Endothelial cell of umbilical vein (primary cell): ENCODE measurements around the gene VPS41. TPM values are rescaled to one million over a fixed set of nuclear protein-coding genes. Genes with fewer than 3 reads are reported as not detected.

Source experiments
- BruUV-seq: library from RNA; stranded (reverse); fragments of 400-500 nt; replicated peaks from 2 replicates; lab custom pipeline; 2021; lab: Mats Ljungman, UMichigan
- CTCF ChIA-PET: fragments of 300-600, 350-600 bp; sonication (Branson Sonifier 250); formaldehyde crosslinking; loops from one replicate; lab custom pipeline; 2021; ENCODE audit warnings: antibody characterized with exemption, inconsistent platforms; lab: Charles Lee
- POLR2A ChIA-PET: fragments of 300-600, 350-600 bp; sonication (Branson Sonifier 250); formaldehyde crosslinking; loops from one replicate; lab custom pipeline; 2021; ENCODE audit warnings: antibody characterized with exemption, inconsistent platforms; lab: Charles Lee
- DNase-seq: peaks from one replicate; pipeline ENCODE4 v3.0.0-alpha.2; 2011; ENCODE audit warnings: low read depth, low spot score
- FAIRE-seq: peaks from 2 replicates; lab custom pipeline; 2011; peaks lifted over from hg19 to GRCh38; lab: Jason Lieb, UNC
- H2AFZ ChIP-seq: 2 replicates; pipeline ENCODE4 v1.6.0; 2012; ENCODE audit warnings: low read depth, low read length, control low read depth, inconsistent platforms
- H3K27ac ChIP-seq: 2 replicates; pipeline ENCODE4 v1.5.1; 2011; ENCODE audit warnings: low read depth, mild to moderate bottlenecking, control low read depth, low read length, moderate library complexity; ENCODE audit not compliant: insufficient read depth
- H3K27me3 ChIP-seq, 2 experiments: 2 replicates each; pipeline versions ENCODE4 v1.6.0 to v1.6.1; 2011; ENCODE audit warnings: low read length in 2 of 2, mixed read lengths in 1 of 2; ENCODE audit not compliant: control insufficient read depth in 2 of 2, insufficient read depth in 2 of 2
- H3K36me3 ChIP-seq, 2 experiments: 2 replicates in 1 of 2; 3 replicates in 1 of 2; pipeline ENCODE4 v1.5.1; 2011; ENCODE audit warnings: low read length in 2 of 2, mild to moderate bottlenecking in 1 of 2, moderate library complexity in 1 of 2; ENCODE audit not compliant: control insufficient read depth in 2 of 2, insufficient read depth in 2 of 2; ENCODE audit errors: extremely low read depth in 1 of 2
- H3K4me1 ChIP-seq: 3 replicates; pipeline ENCODE4 v1.5.1; 2011; ENCODE audit warnings: mild to moderate bottlenecking, low read length; ENCODE audit not compliant: control insufficient read depth, insufficient read depth; ENCODE audit errors: extremely low read depth
- H3K4me2 ChIP-seq: 2 replicates; pipeline ENCODE4 v1.6.1; 2011; ENCODE audit warnings: low read length, control low read depth, mixed read lengths; ENCODE audit not compliant: insufficient read depth
- H3K4me3 ChIP-seq, 3 experiments: fragments of 200-600 bp in 1 of 3; sonication (generic), shearing (Covaris generic) in 1 of 3; replicated peaks in 1 of 3; 2 replicates each; pipeline ENCODE4 v1.5.1; 2011 to 2016; ENCODE audit warnings: control low read depth in 3 of 3, low read length in 3 of 3, mild to moderate bottlenecking in 2 of 3, inconsistent platforms in 1 of 3, low read depth in 1 of 3, moderate library complexity in 1 of 3; ENCODE audit not compliant: insufficient read depth in 1 of 3
- H3K79me2 ChIP-seq: 2 replicates; pipeline ENCODE4 v1.6.0; 2012; ENCODE audit warnings: low read length, inconsistent platforms; ENCODE audit not compliant: control insufficient read depth, insufficient read depth
- H3K9ac ChIP-seq: replicated peaks from 2 replicates; pipeline ENCODE3; 2011; ENCODE audit warnings: low read length, control low read depth; ENCODE audit not compliant: insufficient read depth; ENCODE audit errors: extremely low read depth
- H3K9me1 ChIP-seq: replicated peaks from 3 replicates; pipeline ENCODE4 v1.6.0; 2011; ENCODE audit warnings: mild to moderate bottlenecking, low read length; ENCODE audit not compliant: control insufficient read depth, insufficient read depth; ENCODE audit errors: extremely low read depth
- H3K9me3 ChIP-seq: replicated peaks from 2 replicates; pipeline ENCODE4 v1.5.1; 2012; ENCODE audit warnings: low read length, inconsistent platforms; ENCODE audit not compliant: control insufficient read depth, insufficient read depth
- H4K20me1 ChIP-seq: replicated peaks from 2 replicates; pipeline ENCODE3; 2011; ENCODE audit warnings: mild to moderate bottlenecking, low read length; ENCODE audit not compliant: control insufficient read depth, insufficient read depth; ENCODE audit errors: extremely low read depth
- EZH2 ChIP-seq: IDR thresholded peaks from 2 replicates; pipeline ENCODE4 v1.6.1; 2012; ENCODE audit warnings: borderline replicate concordance, low read depth, mild to moderate bottlenecking, moderate library complexity, low read length, inconsistent platforms; ENCODE audit not compliant: severe bottlenecking
- FOS ChIP-seq: IDR thresholded peaks from 2 replicates; pipeline ENCODE4 v1.6.1; 2011; ENCODE audit warnings: mild to moderate bottlenecking, low read length, moderate library complexity, borderline replicate concordance; ENCODE audit not compliant: insufficient read depth
- GATA2 ChIP-seq: IDR thresholded peaks from 2 replicates; pipeline ENCODE4 v1.7.0; 2011; ENCODE audit warnings: low read depth, mild to moderate bottlenecking, moderate library complexity, mixed read lengths, low read length; ENCODE audit not compliant: insufficient read length, insufficient read depth
- JUN ChIP-seq: IDR thresholded peaks from 2 replicates; pipeline ENCODE4 v1.6.1; 2011; ENCODE audit warnings: borderline replicate concordance, low read depth; ENCODE audit not compliant: insufficient read length, insufficient read depth
- MYC ChIP-seq: IDR thresholded peaks from one replicate; pipeline ENCODE4 v1.6.1; 2011; ENCODE audit warnings: mild to moderate bottlenecking, low read depth, low read length
- POLR2A ChIP-seq: IDR thresholded peaks from 2 replicates; pipeline ENCODE4 v1.6.1; 2012; ENCODE audit warnings: low read depth, mild to moderate bottlenecking, control low read depth, low read length
- dilution Hi-C: fragments of 300-500 bp; cut with MboI; formaldehyde crosslinking; loops from one replicate; pipeline ENCODE4 v1.15.0; 2019; ENCODE audit warnings: low sequenced_read_pairs; ENCODE audit not compliant: extremely low pct_ligation_motif_present
- intact Hi-C: fragments of 100-400 bp; cut with micrococcal nuclease; formaldehyde crosslinking; loops from one replicate; pipeline ENCODE4 v1.10.0; 2022
- polyA plus RNA-seq, 4 experiments: library from polyadenylated mRNA; depleted of rRNA in 3 of 4; stranded (reverse) in 3 of 4; unstranded in 1 of 4; fragments of >200 nt; gene quantifications; 2 replicates each; pipeline versions ENCODE4 v1.2.1 to v1.2.3, GENCODE V29; 2011 to 2012; ENCODE audit warnings: missing spikeins in 1 of 4
- total RNA-seq: library from RNA; stranded (reverse); gene quantifications from 2 replicates; pipeline ENCODE4 v1.2.3, GENCODE V29; 2021
- TF ChIP-seq, protein P1 (sequence below): IDR thresholded peaks from 2 replicates; pipeline ENCODE4 v1.6.1; 2011; ENCODE audit not compliant: insufficient read depth, insufficient read length
- TF ChIP-seq, protein P2 (sequence below), 2 donors: IDR thresholded peaks; 1 replicate in 1 of 2; 2 replicates in 1 of 2; pipeline ENCODE4 v1.5.1; 2011; ENCODE audit warnings: low read length in 2 of 2, mild to moderate bottlenecking in 2 of 2, moderate library complexity in 2 of 2, control low read depth in 1 of 2, inconsistent platforms in 1 of 2, low read depth in 1 of 2; ENCODE audit not compliant: insufficient read depth in 1 of 2; ENCODE audit errors: extremely low read depth in 1 of 2

VPS41 gene
- total and polyA plus RNA-seq, 2 donors (not counting 3 experiments of a cell fraction or from before 2014, with no cell fraction given), result 14.3 to 79.8 TPM

DNA sequence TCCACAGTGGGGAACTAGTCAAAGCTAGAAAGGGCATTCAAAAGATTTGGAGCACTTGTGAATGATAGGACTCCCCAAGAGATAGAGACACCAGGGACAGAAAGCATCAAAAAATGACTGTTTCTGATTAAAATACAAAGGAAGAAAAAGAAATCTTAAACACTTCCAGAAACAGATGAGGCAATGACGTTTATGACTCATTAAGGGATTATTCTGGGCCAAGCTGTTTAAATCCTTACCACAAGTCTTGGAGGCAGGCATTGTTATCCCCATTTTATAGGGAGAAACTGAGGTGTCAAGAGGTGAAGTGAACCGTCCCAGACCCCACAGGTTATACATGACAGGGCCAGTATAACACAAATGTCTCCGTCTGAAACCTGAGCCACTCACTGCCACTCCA, 209.5 kb downstream of the VPS41 start:
- no peaks in the 10 kb centered on the region for H3K36me3 ChIP-seq
- H3K9me3 ChIP-seq, result no peaks in the 10 kb centered on the region
- BruUV-seq, result no TSS peak
- no peaks in the 10 kb centered on the region for H3K4me1 ChIP-seq
- POLR2A ChIA-PET, result no interaction called here
- no peak overlapping the region for H2AFZ ChIP-seq
- DNase-seq (no peak), FAIRE-seq (no peak)
- H3K9me1 ChIP-seq, result no peaks in the 10 kb centered on the region
- dilution Hi-C loops, result no loop called here
- H4K20me1 ChIP-seq, result no peaks in the 10 kb centered on the region
- H3K4me2 ChIP-seq, result no peak overlapping the region
- TF ChIP-seq MYC (no peak), FOS (no peak)
- H3K4me3 ChIP-seq, result no peak overlapping the region
- H3K27ac ChIP-seq, result no peak overlapping the region
- H3K27me3 ChIP-seq, result no peaks in the 10 kb centered on the region
- no peaks in the 10 kb centered on the region for H3K79me2 ChIP-seq
- H3K9ac ChIP-seq, result no peak overlapping the region
- CTCF ChIA-PET, result interaction anchor here (1.3 kb wide), 2 partner anchors 16 to 63 kb away, joined by 3 to 4 read pairs; no protein-coding TSS in a partner anchor
- intact Hi-C loops, result no loop called here

DNA sequence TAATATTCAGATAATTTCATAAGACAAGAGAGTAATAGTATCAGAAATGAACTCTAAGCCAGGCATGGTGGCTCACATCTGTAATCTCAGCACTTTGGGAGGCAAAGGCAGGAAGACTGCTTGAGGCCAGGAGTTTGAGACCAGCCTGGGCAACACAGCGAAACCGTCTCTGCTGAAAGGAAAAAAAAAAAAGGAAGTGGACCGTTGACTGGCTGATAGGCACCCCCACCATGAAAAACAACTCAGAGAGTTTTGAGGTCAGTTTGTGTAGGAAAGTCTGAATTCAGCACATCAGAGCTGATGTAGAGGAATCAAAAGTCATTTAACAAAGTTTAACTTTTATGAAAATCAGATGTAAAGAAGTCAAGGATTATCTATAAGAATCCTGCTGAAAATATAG, 214.7 kb downstream of the VPS41 start:
- Histone ChIP-seq H3K4me3 (no peak overlapping the region), H3K4me1 (no peaks in the 10 kb centered on the region), H2AFZ (no peak overlapping the region), H4K20me1 (no peaks in the 10 kb centered on the region), H3K9ac (no peak overlapping the region), H3K4me2 (no peak overlapping the region), H3K9me1 (no peaks in the 10 kb centered on the region), H3K9me3 (no peaks in the 10 kb centered on the region), H3K27me3 (no peaks in the 10 kb centered on the region), H3K36me3 (no peaks in the 10 kb centered on the region), H3K79me2 (no peaks in the 10 kb centered on the region), H3K27ac (no peak overlapping the region)
- dilution Hi-C loops (no loop called here), intact Hi-C loops (no loop called here)
- FAIRE-seq (no peak), DNase-seq (no peak)
- no TSS peak for BruUV-seq
- ChIA-PET POLR2A (interaction anchor here (0.7 kb wide), 1 partner anchor 821 kb away, joined by 3 read pairs; no protein-coding TSS in a partner anchor), CTCF (no interaction called here)
- TF ChIP-seq POLR2A, result no peak
- TF ChIP-seq, protein P1, sequence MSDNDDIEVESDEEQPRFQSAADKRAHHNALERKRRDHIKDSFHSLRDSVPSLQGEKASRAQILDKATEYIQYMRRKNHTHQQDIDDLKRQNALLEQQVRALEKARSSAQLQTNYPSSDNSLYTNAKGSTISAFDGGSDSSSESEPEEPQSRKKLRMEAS, result no peak
- TF ChIP-seq, protein P2, sequence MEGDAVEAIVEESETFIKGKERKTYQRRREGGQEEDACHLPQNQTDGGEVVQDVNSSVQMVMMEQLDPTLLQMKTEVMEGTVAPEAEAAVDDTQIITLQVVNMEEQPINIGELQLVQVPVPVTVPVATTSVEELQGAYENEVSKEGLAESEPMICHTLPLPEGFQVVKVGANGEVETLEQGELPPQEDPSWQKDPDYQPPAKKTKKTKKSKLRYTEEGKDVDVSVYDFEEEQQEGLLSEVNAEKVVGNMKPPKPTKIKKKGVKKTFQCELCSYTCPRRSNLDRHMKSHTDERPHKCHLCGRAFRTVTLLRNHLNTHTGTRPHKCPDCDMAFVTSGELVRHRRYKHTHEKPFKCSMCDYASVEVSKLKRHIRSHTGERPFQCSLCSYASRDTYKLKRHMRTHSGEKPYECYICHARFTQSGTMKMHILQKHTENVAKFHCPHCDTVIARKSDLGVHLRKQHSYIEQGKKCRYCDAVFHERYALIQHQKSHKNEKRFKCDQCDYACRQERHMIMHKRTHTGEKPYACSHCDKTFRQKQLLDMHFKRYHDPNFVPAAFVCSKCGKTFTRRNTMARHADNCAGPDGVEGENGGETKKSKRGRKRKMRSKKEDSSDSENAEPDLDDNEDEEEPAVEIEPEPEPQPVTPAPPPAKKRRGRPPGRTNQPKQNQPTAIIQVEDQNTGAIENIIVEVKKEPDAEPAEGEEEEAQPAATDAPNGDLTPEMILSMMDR (IDR thresholded peaks at IDR 0.05; ENCODE audit: extremely low read depth in 1 of 2, insufficient read depth in 1 of 2, low read depth in 1 of 2, low read length in 2 of 2), result no peak
- TF ChIP-seq GATA2, result no peak
- no peak for TF ChIP-seq JUN
- no peak for TF ChIP-seq EZH2
- TF ChIP-seq FOS, result no peak
- no peak for TF ChIP-seq MYC
